IPS DF 19.7 (cell line): Measurements from ENCODE around the gene SH2D1A.
"Not testable (repeated sequence)": the region's sequence is repeated elsewhere in the genome, so short reads cannot be mapped to it uniquely, and the experiment has no call there.

ENCODE experiments used
- DNase-seq: peaks from one replicate; pipeline ENCODE4 v3.0.0-alpha.2; 2013; ENCODE audit warnings: low read depth, low spot score

The SH2D1A gene

GRCh38 chrX:124346117-124346876 is at the start of gene SH2D1A:
TSS of gene SH2D1A (plus strand) at chrX:124346563. CDS start at chrX:124346643, 80 bp downstream.
- DNase-seq: no peak

GRCh38 chrX:124299323-124299722 is 47.0 kb upstream of the SH2D1A start:
- not testable (repeated sequence) for DNase-seq

GRCh38 chrX:124300405-124300804 is 46.0 kb upstream of the SH2D1A start:
- no peak for DNase-seq

GRCh38 chrX:124307253-124307907 is 39.0 kb upstream of the SH2D1A start:
- DNase-seq: no peak

- DNase-seq: no peak
Observed at GRCh38 chrX:124325732-124326131, 20.6 kb upstream of the SH2D1A start.

- no peak for DNase-seq
Observed at GRCh38 chrX:124328765-124329164, 17.6 kb upstream of the SH2D1A start.

- DNase-seq: no peak
Observed at GRCh38 chrX:124332481-124333424, 13.6 kb upstream of the SH2D1A start, which contains the start of gene TEX13D. TSS of gene TEX13D (plus strand) at chrX:124332660. CDS start at chrX:124332918, 258 bp downstream.

- DNase-seq: no peak
Observed at GRCh38 chrX:124333862-124334261, 12.5 kb upstream of the SH2D1A start.

GRCh38 chrX:124334555-124334954 is 11.8 kb upstream of the SH2D1A start:
- DNase-seq: not testable (repeated sequence)

- no peak for DNase-seq
Observed at GRCh38 chrX:124335598-124335997, 10.8 kb upstream of the SH2D1A start.

- no peak for DNase-seq
Observed at GRCh38 chrX:124337916-124338315, 8.4 kb upstream of the SH2D1A start.

GRCh38 chrX:124338733-124339514 is 7.4 kb upstream of the SH2D1A start:
- DNase-seq: no peak

- no peak for DNase-seq
Observed at GRCh38 chrX:124341396-124342132, 4.8 kb upstream of the SH2D1A start.

- DNase-seq: no peak
Observed at GRCh38 chrX:124342174-124342867, 4.0 kb upstream of the SH2D1A start.

- no peak for DNase-seq
Observed at GRCh38 chrX:124343016-124343415, 3.3 kb upstream of the SH2D1A start.

- DNase-seq: no peak
Observed at GRCh38 chrX:124344246-124344645, 2.1 kb upstream of the SH2D1A start.

GRCh38 chrX:124346877-124347241 is 496 bp downstream of the SH2D1A start:
- no peak for DNase-seq

GRCh38 chrX:124347242-124347641 is 879 bp downstream of the SH2D1A start:
- no peak for DNase-seq

- no peak for DNase-seq
Observed at GRCh38 chrX:124348182-124348581, 1.8 kb downstream of the SH2D1A start.
